ENCODE measurements around the gene HDAC5.

The HDAC5 gene

DNA sequence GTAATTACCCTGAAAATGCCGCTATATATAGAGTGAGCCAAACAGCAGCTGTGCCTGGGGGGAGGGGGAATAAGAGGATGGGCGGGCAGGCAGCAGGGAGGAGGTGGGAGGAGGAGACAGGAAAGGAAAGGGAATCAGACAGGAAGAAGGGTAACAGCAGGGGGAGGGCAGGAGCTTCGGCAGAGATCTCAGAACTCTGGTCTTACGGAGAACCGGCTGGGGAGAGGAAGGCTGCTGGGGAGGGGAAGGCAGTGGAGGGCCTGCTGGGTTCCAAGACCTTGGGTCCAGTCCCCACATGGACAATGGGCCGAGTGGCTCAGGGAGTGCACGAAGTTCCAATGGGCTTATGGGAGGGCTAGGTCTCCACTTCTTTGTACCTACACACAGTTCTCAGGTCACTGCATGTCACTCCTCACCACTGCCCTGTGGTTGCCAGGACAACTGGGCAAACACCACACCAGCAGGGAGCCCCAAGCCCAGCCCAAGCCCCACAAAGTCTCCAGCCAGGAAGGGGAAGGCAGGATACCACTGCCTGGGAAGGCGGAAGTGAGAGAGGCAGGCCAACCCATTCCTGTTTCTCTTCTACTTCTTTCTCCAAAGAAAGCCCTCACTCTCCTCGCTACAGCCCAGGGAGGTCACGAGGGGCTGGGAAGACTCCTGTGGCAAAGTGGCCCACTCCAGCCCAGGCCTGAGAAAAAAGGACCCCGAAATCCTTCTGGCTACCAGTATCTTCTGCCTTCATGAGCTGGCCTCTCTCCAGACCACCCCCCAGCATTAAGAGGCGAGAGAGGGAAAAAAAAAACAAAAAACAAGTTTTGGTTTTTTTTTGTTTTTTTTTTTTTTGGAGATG lies 27.6 kb downstream of the HDAC5 start:
- intact Hi-C loops (cut with DNase I; ENCODE audit: low total_unique reads) = no loop called here
- Histone ChIP-seq H3K4me1 (peaks cover 4 to 61% (median 43%) of the 10 kb centered on the region in 4 donors), H3K9me3 (no peaks in the 10 kb centered on the region), H3K36me3 (peaks cover 31 to 37% (median 31%) of the 10 kb centered on the region in 3 donors), H3K4me3 (peak overlapping the region; percentile 2 to 27), H3K27ac (peak overlapping the region; percentile 41 to 51), H3K27me3 (no peaks in the 10 kb centered on the region)
- DNase-seq = peak in 1 of 2 donors; percentile 61
- TF ChIP-seq, protein P1, sequence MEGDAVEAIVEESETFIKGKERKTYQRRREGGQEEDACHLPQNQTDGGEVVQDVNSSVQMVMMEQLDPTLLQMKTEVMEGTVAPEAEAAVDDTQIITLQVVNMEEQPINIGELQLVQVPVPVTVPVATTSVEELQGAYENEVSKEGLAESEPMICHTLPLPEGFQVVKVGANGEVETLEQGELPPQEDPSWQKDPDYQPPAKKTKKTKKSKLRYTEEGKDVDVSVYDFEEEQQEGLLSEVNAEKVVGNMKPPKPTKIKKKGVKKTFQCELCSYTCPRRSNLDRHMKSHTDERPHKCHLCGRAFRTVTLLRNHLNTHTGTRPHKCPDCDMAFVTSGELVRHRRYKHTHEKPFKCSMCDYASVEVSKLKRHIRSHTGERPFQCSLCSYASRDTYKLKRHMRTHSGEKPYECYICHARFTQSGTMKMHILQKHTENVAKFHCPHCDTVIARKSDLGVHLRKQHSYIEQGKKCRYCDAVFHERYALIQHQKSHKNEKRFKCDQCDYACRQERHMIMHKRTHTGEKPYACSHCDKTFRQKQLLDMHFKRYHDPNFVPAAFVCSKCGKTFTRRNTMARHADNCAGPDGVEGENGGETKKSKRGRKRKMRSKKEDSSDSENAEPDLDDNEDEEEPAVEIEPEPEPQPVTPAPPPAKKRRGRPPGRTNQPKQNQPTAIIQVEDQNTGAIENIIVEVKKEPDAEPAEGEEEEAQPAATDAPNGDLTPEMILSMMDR (IDR thresholded peaks at IDR 0.05) = peak; percentile 19 to 20

DNA sequence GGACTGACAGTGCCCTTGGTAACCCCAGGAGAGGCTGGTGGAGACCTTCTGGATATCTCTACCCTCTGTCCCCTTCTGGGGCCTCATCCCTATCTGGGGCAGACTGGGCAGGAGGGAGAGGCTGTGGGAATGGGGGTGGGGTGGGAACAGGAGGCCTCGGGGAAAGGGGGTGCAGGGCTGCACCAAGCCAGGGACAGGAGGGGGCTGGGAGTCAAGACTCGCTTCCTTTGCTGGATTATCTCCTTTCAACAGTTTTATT lies 28.1 kb downstream of the HDAC5 start:
- Histone ChIP-seq H3K27me3 (no peaks in the 10 kb centered on the region), H3K4me3 (peak overlapping the region; percentile 2 to 27), H3K27ac (peak overlapping the region; percentile 41 to 51), H3K36me3 (peaks cover 36 to 42% (median 37%) of the 10 kb centered on the region in 3 donors), H3K4me1 (peaks cover 4 to 57% (median 41%) of the 10 kb centered on the region in 4 donors), H3K9me3 (no peaks in the 10 kb centered on the region)
- TF ChIP-seq, protein P1 (IDR thresholded peaks at IDR 0.05) = no peak
- DNase-seq = no peak
- intact Hi-C loops (cut with DNase I; ENCODE audit: low total_unique reads) = no loop called here

DNA sequence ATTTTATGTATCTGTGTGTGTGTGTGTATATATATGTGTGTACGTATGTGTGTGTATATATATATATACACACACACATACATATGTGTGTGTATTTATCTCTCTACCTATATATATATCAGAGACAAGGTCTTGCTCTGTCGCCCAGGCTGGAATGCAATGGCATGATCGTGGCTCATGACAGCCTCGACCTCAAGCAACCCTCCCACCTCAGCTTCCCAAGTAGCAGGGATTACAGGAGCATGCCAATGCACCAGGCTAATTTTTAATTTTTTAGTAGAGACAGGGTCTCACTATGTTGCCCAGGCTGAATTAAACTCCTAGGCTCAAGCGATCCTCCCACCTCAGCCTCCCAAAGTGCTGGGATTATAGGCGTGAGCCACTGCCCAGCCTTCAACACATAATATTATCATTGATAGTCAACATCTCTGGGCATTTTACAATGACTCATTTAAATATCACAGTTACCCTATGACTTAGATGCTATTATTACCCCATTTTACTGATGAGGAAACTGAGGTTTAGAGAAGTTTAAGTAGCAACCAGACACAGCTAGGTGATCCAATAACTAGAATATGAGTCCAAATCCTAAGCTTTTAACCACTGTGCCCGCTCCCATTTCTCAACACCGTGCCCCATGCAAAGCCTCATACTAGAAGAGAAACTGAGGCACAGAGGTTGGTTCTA lies 28.6 kb downstream of the HDAC5 start:
- DNase-seq = no peak
- H3K27me3 ChIP-seq = no peaks in the 10 kb centered on the region
- no peak overlapping the region for H3K4me3 ChIP-seq
- H3K9me3 ChIP-seq = no peaks in the 10 kb centered on the region
- TF ChIP-seq, protein P1 (IDR thresholded peaks at IDR 0.05) = no peak
- peaks cover 4 to 53% (median 37%) of the 10 kb centered on the region in 4 donors for H3K4me1 ChIP-seq
- intact Hi-C loops (cut with DNase I; ENCODE audit: low total_unique reads) = no loop called here
- H3K27ac ChIP-seq = peak overlapping the region; percentile 41 to 51
- H3K36me3 ChIP-seq = peaks cover 41 to 47% (median 42%) of the 10 kb centered on the region in 3 donors

DNA sequence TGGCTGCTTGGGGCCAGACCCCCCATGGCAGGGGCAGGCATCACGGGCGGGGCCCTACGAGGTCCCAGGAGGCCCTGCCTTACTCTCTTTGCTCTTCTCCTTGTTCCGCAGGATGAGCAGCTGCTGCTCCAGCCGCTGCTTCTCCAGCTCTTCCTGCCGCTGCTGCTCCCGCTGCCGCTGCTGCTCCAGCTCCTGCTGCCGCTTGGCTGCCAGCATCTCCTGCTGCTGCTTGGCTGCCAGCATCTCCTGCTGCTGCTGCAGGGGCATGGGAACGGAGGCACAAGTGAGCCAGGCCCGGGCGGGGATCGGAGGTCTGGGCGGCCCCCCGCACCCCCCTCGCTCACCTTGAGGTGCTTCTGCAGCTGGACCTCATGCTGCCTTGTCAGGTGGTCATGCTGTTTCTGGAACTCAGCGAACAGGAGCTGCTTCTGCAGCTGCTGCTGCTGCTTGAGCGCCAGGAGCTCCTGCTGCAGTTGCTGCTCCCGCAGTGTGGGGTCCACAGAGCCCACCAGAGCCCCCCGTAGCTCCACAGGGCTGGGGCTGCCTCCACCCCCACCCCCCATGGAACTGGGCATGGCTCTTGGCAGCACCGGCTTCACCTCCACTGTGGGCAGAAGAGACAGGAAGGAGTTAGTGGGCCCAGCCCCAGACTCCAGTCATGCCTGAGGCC lies 30.1 kb downstream of the HDAC5 start:
- H3K27me3 ChIP-seq = no peaks in the 10 kb centered on the region
- peaks cover 53 to 59% (median 53%) of the 10 kb centered on the region in 3 donors for H3K36me3 ChIP-seq
- no peaks in the 10 kb centered on the region for H3K9me3 ChIP-seq
- no peak for DNase-seq
- TF ChIP-seq, protein P1 (IDR thresholded peaks at IDR 0.05) = no peak
- intact Hi-C loops (cut with DNase I; ENCODE audit: low total_unique reads) = no loop called here
- H3K4me3 ChIP-seq = no peak overlapping the region
- H3K4me1 ChIP-seq = peaks cover 4 to 39% (median 34%) of the 10 kb centered on the region in 4 donors
- no peak overlapping the region for H3K27ac ChIP-seq

DNA sequence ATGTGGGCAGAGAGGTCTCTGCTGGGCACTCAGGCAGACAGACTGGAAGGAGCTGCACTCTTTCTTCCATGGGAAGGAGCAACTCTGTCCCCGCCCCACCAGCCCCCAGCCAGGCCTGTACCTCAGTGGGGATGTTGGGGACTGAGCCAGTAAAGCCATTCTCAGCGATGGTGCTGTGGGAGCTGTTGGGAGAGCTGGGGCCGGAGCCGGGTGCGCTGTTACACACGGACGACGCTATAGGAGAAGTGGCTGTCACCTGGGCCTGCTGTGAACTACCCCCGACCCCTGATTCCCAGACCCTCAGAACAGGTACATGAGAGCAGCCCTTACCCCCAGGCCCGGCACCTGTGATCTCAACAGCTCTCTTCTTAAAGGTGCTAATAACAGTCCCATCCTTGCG lies 31.4 kb downstream of the HDAC5 start:
- intact Hi-C loops (cut with DNase I; ENCODE audit: low total_unique reads) = no loop called here
- Histone ChIP-seq H3K9me3 (no peaks in the 10 kb centered on the region), H3K4me3 (no peak overlapping the region), H3K27ac (no peak overlapping the region), H3K4me1 (peaks cover 4 to 29% (median 27%) of the 10 kb centered on the region in 4 donors), H3K36me3 (peaks cover 61 to 67% (median 66%) of the 10 kb centered on the region in 3 donors), H3K27me3 (no peaks in the 10 kb centered on the region)
- DNase-seq = no peak
- TF ChIP-seq, protein P1 (IDR thresholded peaks at IDR 0.05) = no peak

Measured in tibial artery (tissue), 4 donors.